HepG2 (cell line): ENCODE data around the gene APEX1. TPM values are rescaled to one million over a fixed set of nuclear protein-coding genes. Genes with fewer than 3 reads are reported as not detected.

ENCODE experiments used
- CEBPB ChIP-seq: IDR thresholded peaks from 2 replicates; pipeline ENCODE4 v1.6.1; 2011; ENCODE audit warnings: low read depth, low read length, improper control_type of control experiment, borderline replicate concordance
- FOXA1 ChIP-seq, 2 experiments: fragments of 450-650 bp in 1 of 2; sonication (generic) in 1 of 2; formaldehyde crosslinking in 1 of 2; IDR thresholded peaks; 2 replicates each; pipeline versions ENCODE4 v1.4.0 to v1.6.1; 2016 to 2020; ENCODE audit warnings: missing genetic modification reagents in 1 of 2
- SMC3 ChIP-seq: IDR thresholded peaks from 2 replicates; pipeline ENCODE4 v1.6.1; 2011; ENCODE audit warnings: low read length, improper control_type of control experiment
- ZBTB33 ChIP-seq: sonication (generic); formaldehyde crosslinking; IDR thresholded peaks from 2 replicates; pipeline ENCODE4 v1.4.0; 2020; ENCODE audit warnings: missing genetic modification reagents
- ZFP36L2 ChIP-seq: sonication (generic); formaldehyde crosslinking; IDR thresholded peaks from 2 replicates; pipeline ENCODE4 v1.4.0; 2020; ENCODE audit warnings: missing genetic modification reagents
- ZFP37 ChIP-seq: sonication (generic); formaldehyde crosslinking; IDR thresholded peaks from 2 replicates; pipeline ENCODE4 v1.4.0; 2020; ENCODE audit warnings: missing genetic modification reagents, borderline replicate concordance
- ZNF205 ChIP-seq: IDR thresholded peaks from 2 replicates; pipeline ENCODE4 v1.6.1; 2018; ENCODE audit warnings: missing biosample characterization, missing genetic modification reagents
- ZNF44 ChIP-seq: sonication (generic); formaldehyde crosslinking; IDR thresholded peaks from 2 replicates; pipeline ENCODE4 v1.5.1; 2020; ENCODE audit warnings: mild to moderate bottlenecking, missing genetic modification reagents
- ZNF891 ChIP-seq: sonication (generic); formaldehyde crosslinking; IDR thresholded peaks from 2 replicates; pipeline ENCODE4 v1.5.0; 2020; ENCODE audit warnings: mild to moderate bottlenecking, missing genetic modification reagents
- ZSCAN21 ChIP-seq: sonication (generic); formaldehyde crosslinking; IDR thresholded peaks from 2 replicates; pipeline ENCODE4 v1.8.0; 2022; ENCODE audit warnings: mild to moderate bottlenecking, missing genetic modification reagents, moderate library complexity, borderline replicate concordance
- ZSCAN31 ChIP-seq: sonication (generic); formaldehyde crosslinking; IDR thresholded peaks from 2 replicates; pipeline ENCODE4 v1.5.0; 2020; ENCODE audit warnings: low read depth, mild to moderate bottlenecking, missing genetic modification reagents
- polyA plus RNA-seq, 8 experiments: library from polyadenylated mRNA; depleted of rRNA in 3 of 8; stranded (reverse) in 7 of 8; unstranded in 1 of 8; fragments of >200 nt; fragmentation: Illumina TruSeq in 4 of 8; extraction: Trizol in 4 of 8; gene quantifications; 2 replicates each; pipeline versions ENCODE4 v1.2.1 to v1.2.3, GENCODE V29; 2011 to 2016; ENCODE audit warnings: low read depth in 4 of 8, missing spikeins in 1 of 8, mixed read lengths in 1 of 8; ENCODE audit not compliant: insufficient read depth in 1 of 8
- total RNA-seq, 5 experiments: library from RNA; depleted of rRNA; stranded (reverse); fragments of >200 nt; fragmentation: Illumina TruSeq; extraction: Trizol; gene quantifications; 2 replicates each; pipeline ENCODE4 v1.2.3, GENCODE V29; 2016; ENCODE audit warnings: low read depth in 1 of 5
- TF ChIP-seq, protein P1 (sequence below): IDR thresholded peaks from 2 replicates; pipeline ENCODE4 v1.6.1; 2016
- TF ChIP-seq, protein P2 (sequence below): sonication (generic); formaldehyde crosslinking; IDR thresholded peaks from 2 replicates; pipeline ENCODE4 v1.5.0; 2020; ENCODE audit warnings: mild to moderate bottlenecking, missing genetic modification reagents
- TF ChIP-seq, protein P3 (sequence below): sonication (generic); formaldehyde crosslinking; IDR thresholded peaks from 2 replicates; pipeline ENCODE4 v1.5.1; 2020; ENCODE audit warnings: mild to moderate bottlenecking, moderate library complexity, missing genetic modification reagents
- TF ChIP-seq, protein P4 (sequence below): sonication (generic); formaldehyde crosslinking; IDR thresholded peaks from 2 replicates; pipeline ENCODE4 v1.4.0; 2020; ENCODE audit warnings: missing genetic modification reagents

The APEX1 gene
- total and polyA plus RNA-seq, 2 of the 13 experiments (the other 11 are each of a cell fraction or from before 2014, with no cell fraction given), result 171 to 405 TPM

GRCh38 chr14:20469890-20470602 is 15.0 kb downstream of the APEX1 start (continued):
- TF ChIP-seq ZFP36L2 (no peak), FOXA1 (IDR thresholded peaks at IDR 0.05) (no peak), FOXA1 (CRISPR knock-in tag; IDR thresholded peaks at IDR 0.05) (no peak), ZFP37 (no peak; the same call in 1 of the 2 replicates), ZBTB33 (CRISPR knock-in tag) (no peak), CEBPB (peak; percentile 97), ZSCAN21 (CRISPR knock-in tag) (0 out of 2 replicates have a peak, but pooled peaks have one; percentile 1), ZNF44 (CRISPR knock-in tag) (no peak), ZNF205 (CRISPR knock-in tag) (0 out of 2 replicates have a peak, but pooled peaks have one; percentile 45), SMC3 (no peak), ZNF891 (no peak), ZSCAN31 (CRISPR knock-in tag) (0 out of 2 replicates have a peak, but pooled peaks have one; percentile 47)
- TF ChIP-seq, protein P1, sequence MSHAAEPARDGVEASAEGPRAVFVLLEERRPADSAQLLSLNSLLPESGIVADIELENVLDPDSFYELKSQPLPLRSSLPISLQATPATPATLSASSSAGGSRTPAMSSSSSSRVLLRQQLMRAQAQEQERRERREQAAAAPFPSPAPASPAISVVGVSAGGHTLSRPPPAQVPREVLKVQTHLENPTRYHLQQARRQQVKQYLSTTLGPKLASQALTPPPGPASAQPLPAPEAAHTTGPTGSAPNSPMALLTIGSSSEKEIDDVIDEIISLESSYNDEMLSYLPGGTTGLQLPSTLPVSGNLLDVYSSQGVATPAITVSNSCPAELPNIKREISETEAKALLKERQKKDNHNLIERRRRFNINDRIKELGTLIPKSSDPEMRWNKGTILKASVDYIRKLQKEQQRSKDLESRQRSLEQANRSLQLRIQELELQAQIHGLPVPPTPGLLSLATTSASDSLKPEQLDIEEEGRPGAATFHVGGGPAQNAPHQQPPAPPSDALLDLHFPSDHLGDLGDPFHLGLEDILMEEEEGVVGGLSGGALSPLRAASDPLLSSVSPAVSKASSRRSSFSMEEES (CRISPR knock-in tag), result no peak
- TF ChIP-seq, protein P2, sequence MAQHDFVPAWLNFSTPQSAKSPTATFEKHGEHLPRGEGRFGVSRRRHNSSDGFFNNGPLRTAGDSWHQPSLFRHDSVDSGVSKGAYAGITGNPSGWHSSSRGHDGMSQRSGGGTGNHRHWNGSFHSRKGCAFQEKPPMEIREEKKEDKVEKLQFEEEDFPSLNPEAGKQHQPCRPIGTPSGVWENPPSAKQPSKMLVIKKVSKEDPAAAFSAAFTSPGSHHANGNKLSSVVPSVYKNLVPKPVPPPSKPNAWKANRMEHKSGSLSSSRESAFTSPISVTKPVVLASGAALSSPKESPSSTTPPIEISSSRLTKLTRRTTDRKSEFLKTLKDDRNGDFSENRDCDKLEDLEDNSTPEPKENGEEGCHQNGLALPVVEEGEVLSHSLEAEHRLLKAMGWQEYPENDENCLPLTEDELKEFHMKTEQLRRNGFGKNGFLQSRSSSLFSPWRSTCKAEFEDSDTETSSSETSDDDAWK (CRISPR knock-in tag), result no peak
- TF ChIP-seq, protein P3, sequence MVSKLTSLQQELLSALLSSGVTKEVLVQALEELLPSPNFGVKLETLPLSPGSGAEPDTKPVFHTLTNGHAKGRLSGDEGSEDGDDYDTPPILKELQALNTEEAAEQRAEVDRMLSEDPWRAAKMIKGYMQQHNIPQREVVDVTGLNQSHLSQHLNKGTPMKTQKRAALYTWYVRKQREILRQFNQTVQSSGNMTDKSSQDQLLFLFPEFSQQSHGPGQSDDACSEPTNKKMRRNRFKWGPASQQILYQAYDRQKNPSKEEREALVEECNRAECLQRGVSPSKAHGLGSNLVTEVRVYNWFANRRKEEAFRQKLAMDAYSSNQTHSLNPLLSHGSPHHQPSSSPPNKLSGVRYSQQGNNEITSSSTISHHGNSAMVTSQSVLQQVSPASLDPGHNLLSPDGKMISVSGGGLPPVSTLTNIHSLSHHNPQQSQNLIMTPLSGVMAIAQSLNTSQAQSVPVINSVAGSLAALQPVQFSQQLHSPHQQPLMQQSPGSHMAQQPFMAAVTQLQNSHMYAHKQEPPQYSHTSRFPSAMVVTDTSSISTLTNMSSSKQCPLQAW (CRISPR knock-in tag), result no peak; the same call in 1 of the 2 replicates
- TF ChIP-seq, protein P4, sequence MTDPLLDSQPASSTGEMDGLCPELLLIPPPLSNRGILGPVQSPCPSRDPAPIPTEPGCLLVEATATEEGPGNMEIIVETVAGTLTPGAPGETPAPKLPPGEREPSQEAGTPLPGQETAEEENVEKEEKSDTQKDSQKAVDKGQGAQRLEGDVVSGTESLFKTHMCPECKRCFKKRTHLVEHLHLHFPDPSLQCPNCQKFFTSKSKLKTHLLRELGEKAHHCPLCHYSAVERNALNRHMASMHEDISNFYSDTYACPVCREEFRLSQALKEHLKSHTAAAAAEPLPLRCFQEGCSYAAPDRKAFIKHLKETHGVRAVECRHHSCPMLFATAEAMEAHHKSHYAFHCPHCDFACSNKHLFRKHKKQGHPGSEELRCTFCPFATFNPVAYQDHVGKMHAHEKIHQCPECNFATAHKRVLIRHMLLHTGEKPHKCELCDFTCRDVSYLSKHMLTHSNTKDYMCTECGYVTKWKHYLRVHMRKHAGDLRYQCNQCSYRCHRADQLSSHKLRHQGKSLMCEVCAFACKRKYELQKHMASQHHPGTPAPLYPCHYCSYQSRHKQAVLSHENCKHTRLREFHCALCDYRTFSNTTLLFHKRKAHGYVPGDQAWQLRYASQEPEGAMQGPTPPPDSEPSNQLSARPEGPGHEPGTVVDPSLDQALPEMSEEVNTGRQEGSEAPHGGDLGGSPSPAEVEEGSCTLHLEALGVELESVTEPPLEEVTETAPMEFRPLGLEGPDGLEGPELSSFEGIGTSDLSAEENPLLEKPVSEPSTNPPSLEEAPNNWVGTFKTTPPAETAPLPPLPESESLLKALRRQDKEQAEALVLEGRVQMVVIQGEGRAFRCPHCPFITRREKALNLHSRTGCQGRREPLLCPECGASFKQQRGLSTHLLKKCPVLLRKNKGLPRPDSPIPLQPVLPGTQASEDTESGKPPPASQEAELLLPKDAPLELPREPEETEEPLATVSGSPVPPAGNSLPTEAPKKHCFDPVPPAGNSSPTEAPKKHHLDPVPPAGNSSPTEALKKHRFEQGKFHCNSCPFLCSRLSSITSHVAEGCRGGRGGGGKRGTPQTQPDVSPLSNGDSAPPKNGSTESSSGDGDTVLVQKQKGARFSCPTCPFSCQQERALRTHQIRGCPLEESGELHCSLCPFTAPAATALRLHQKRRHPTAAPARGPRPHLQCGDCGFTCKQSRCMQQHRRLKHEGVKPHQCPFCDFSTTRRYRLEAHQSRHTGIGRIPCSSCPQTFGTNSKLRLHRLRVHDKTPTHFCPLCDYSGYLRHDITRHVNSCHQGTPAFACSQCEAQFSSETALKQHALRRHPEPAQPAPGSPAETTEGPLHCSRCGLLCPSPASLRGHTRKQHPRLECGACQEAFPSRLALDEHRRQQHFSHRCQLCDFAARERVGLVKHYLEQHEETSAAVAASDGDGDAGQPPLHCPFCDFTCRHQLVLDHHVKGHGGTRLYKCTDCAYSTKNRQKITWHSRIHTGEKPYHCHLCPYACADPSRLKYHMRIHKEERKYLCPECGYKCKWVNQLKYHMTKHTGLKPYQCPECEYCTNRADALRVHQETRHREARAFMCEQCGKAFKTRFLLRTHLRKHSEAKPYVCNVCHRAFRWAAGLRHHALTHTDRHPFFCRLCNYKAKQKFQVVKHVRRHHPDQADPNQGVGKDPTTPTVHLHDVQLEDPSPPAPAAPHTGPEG (CRISPR knock-in tag), result no peak
